Dendritic cell treated with granulocyte-macrophage colony-stimulating factor and Interleukin-4, amounts not matched to agents 40 ng/mL and 50 ng/mL, for 4 days (primary cell): Measurements from ENCODE around the gene PTH1R.

ENCODE experiments used
- H3K27ac Mint-ChIP-seq: one replicate; pipeline ENCODE4 v1.8.0; 2022; ENCODE audit warnings: mild to moderate bottlenecking, mixed read lengths
- H3K27me3 Mint-ChIP-seq: one replicate; pipeline ENCODE4 v1.8.0; 2022; ENCODE audit warnings: mild to moderate bottlenecking, mixed read lengths
- H3K36me3 Mint-ChIP-seq: one replicate; pipeline ENCODE4 v1.8.0; 2022; ENCODE audit warnings: low read depth, mixed read lengths
- H3K4me1 Mint-ChIP-seq: one replicate; pipeline ENCODE4 v1.8.0; 2022; ENCODE audit warnings: low read depth, mixed read lengths
- H3K4me3 Mint-ChIP-seq: one replicate; pipeline ENCODE4 v1.8.0; 2022; ENCODE audit warnings: mild to moderate bottlenecking, moderate library complexity, mixed read lengths
- H3K9me3 Mint-ChIP-seq: one replicate; pipeline ENCODE4 v1.8.0; 2022; ENCODE audit warnings: mixed read lengths
- intact Hi-C: fragments of 100-400 bp; cut with micrococcal nuclease; formaldehyde crosslinking; loops from one replicate; pipeline ENCODE4 v1.15.0; 2022

Gene PTH1R

GRCh38 chr3:46877406-46878125 lies at the start of gene PTH1R:
PTH1R (plus strand) TSS chr3:46877721; CDS start chr3:46883560, 5,839 bp downstream.
- intact Hi-C loops: no loop called here
- Mint-ChIP-seq H3K27ac (no peak within 1 kb of the TSS), H3K36me3 (no peaks in the 10 kb centered on the region), H3K4me1 (peaks cover 20% of the 10 kb centered on the region), H3K9me3 (no peaks in the 10 kb centered on the region), H3K4me3 (no peak within 1 kb of the TSS), H3K27me3 (peaks cover 72% of the 10 kb centered on the region)

GRCh38 chr3:46829699-46830208 lies 47.8 kb upstream of the PTH1R start:
- H3K9me3 Mint-ChIP-seq: no peaks in the 10 kb centered on the region
- H3K27ac Mint-ChIP-seq: no peak overlapping the region
- no peaks in the 10 kb centered on the region for H3K4me1 Mint-ChIP-seq
- no peaks in the 10 kb centered on the region for H3K36me3 Mint-ChIP-seq
- intact Hi-C loops: no loop called here
- H3K27me3 Mint-ChIP-seq: peaks cover 5% of the 10 kb centered on the region
- no peak overlapping the region for H3K4me3 Mint-ChIP-seq

GRCh38 chr3:46830801-46831200 lies 46.7 kb upstream of the PTH1R start:
- Mint-ChIP-seq H3K27me3 (peaks cover 5% of the 10 kb centered on the region), H3K4me1 (no peaks in the 10 kb centered on the region), H3K9me3 (no peaks in the 10 kb centered on the region), H3K4me3 (no peak overlapping the region), H3K27ac (no peak overlapping the region), H3K36me3 (no peaks in the 10 kb centered on the region)
- intact Hi-C loops: no loop called here

- Mint-ChIP-seq H3K27ac (no peak overlapping the region), H3K27me3 (peaks cover 3% of the 10 kb centered on the region)
Measured at GRCh38 chr3:46831316-46831715, 46.2 kb upstream of the PTH1R start.

GRCh38 chr3:46831841-46832240 lies 45.7 kb upstream of the PTH1R start:
- no peaks in the 10 kb centered on the region for H3K36me3 Mint-ChIP-seq
- no peaks in the 10 kb centered on the region for H3K27me3 Mint-ChIP-seq
- intact Hi-C loops: no loop called here
- no peak overlapping the region for H3K27ac Mint-ChIP-seq
- no peak overlapping the region for H3K4me3 Mint-ChIP-seq
- H3K4me1 Mint-ChIP-seq: no peaks in the 10 kb centered on the region
- no peaks in the 10 kb centered on the region for H3K9me3 Mint-ChIP-seq

More at GRCh38 chr3:46831316-46831715, 46.2 kb upstream of the PTH1R start:
- Mint-ChIP-seq H3K36me3 (no peaks in the 10 kb centered on the region), H3K4me1 (no peaks in the 10 kb centered on the region), H3K9me3 (no peaks in the 10 kb centered on the region), H3K4me3 (no peak overlapping the region)
- intact Hi-C loops: no loop called here

- peaks cover 14% of the 10 kb centered on the region for H3K9me3 Mint-ChIP-seq
- H3K27me3 Mint-ChIP-seq: peaks cover 2% of the 10 kb centered on the region
- no peaks in the 10 kb centered on the region for H3K4me1 Mint-ChIP-seq
- H3K36me3 Mint-ChIP-seq: no peaks in the 10 kb centered on the region
- no peak overlapping the region for H3K27ac Mint-ChIP-seq
- no peak overlapping the region for H3K4me3 Mint-ChIP-seq
- intact Hi-C loops: no loop called here
Measured at GRCh38 chr3:46833346-46834300, 43.9 kb upstream of the PTH1R start.

GRCh38 chr3:46835054-46835453 lies 42.5 kb upstream of the PTH1R start:
- no peak overlapping the region for H3K4me3 Mint-ChIP-seq
- H3K36me3 Mint-ChIP-seq: no peaks in the 10 kb centered on the region
- no peaks in the 10 kb centered on the region for H3K4me1 Mint-ChIP-seq
- peaks cover 27% of the 10 kb centered on the region for H3K9me3 Mint-ChIP-seq
- no peak overlapping the region for H3K27ac Mint-ChIP-seq
- peaks cover 2% of the 10 kb centered on the region for H3K27me3 Mint-ChIP-seq
- intact Hi-C loops: no loop called here

GRCh38 chr3:46835491-46835890 lies 42.0 kb upstream of the PTH1R start:
- H3K27ac Mint-ChIP-seq: no peak overlapping the region
- H3K4me3 Mint-ChIP-seq: no peak overlapping the region
- no peaks in the 10 kb centered on the region for H3K36me3 Mint-ChIP-seq
- intact Hi-C loops: no loop called here
- H3K9me3 Mint-ChIP-seq: peaks cover 31% of the 10 kb centered on the region
- peaks cover 2% of the 10 kb centered on the region for H3K27me3 Mint-ChIP-seq
- no peaks in the 10 kb centered on the region for H3K4me1 Mint-ChIP-seq

- Mint-ChIP-seq H3K9me3 (peaks cover 47% of the 10 kb centered on the region), H3K4me3 (no peak overlapping the region), H3K36me3 (no peaks in the 10 kb centered on the region), H3K27ac (no peak overlapping the region), H3K4me1 (no peaks in the 10 kb centered on the region), H3K27me3 (peaks cover 10% of the 10 kb centered on the region)
- intact Hi-C loops: no loop called here
Measured at GRCh38 chr3:46838301-46838700, 39.2 kb upstream of the PTH1R start.

- Mint-ChIP-seq H3K27me3 (peaks cover 26% of the 10 kb centered on the region), H3K9me3 (peaks cover 47% of the 10 kb centered on the region), H3K36me3 (no peaks in the 10 kb centered on the region), H3K4me3 (no peak overlapping the region), H3K4me1 (peaks cover 6% of the 10 kb centered on the region), H3K27ac (no peak overlapping the region)
- intact Hi-C loops: no loop called here
Measured at GRCh38 chr3:46840491-46840890, 37.0 kb upstream of the PTH1R start.

GRCh38 chr3:46843508-46843907 lies 34.0 kb upstream of the PTH1R start:
- Mint-ChIP-seq H3K27me3 (peaks cover 46% of the 10 kb centered on the region), H3K27ac (no peak overlapping the region), H3K36me3 (no peaks in the 10 kb centered on the region), H3K9me3 (peaks cover 34% of the 10 kb centered on the region), H3K4me3 (no peak overlapping the region), H3K4me1 (peaks cover 16% of the 10 kb centered on the region)
- intact Hi-C loops: no loop called here

- Mint-ChIP-seq H3K27me3 (peaks cover 46% of the 10 kb centered on the region), H3K36me3 (no peaks in the 10 kb centered on the region), H3K9me3 (peaks cover 25% of the 10 kb centered on the region), H3K27ac (no peak overlapping the region), H3K4me1 (peaks cover 16% of the 10 kb centered on the region), H3K4me3 (no peak overlapping the region)
- intact Hi-C loops: no loop called here
Measured at GRCh38 chr3:46844397-46844796, 33.1 kb upstream of the PTH1R start.

- Mint-ChIP-seq H3K27ac (no peak overlapping the region), H3K27me3 (peaks cover 46% of the 10 kb centered on the region), H3K36me3 (no peaks in the 10 kb centered on the region), H3K4me3 (peak overlapping the region; percentile 77), H3K9me3 (peaks cover 22% of the 10 kb centered on the region), H3K4me1 (peaks cover 16% of the 10 kb centered on the region)
- intact Hi-C loops: no loop called here
Measured at GRCh38 chr3:46844881-46845312, 32.6 kb upstream of the PTH1R start.

- H3K9me3 Mint-ChIP-seq: peaks cover 17% of the 10 kb centered on the region
- H3K4me1 Mint-ChIP-seq: peaks cover 16% of the 10 kb centered on the region
- no peaks in the 10 kb centered on the region for H3K36me3 Mint-ChIP-seq
- H3K27ac Mint-ChIP-seq: peak overlapping the region; percentile 66
- H3K4me3 Mint-ChIP-seq: peak overlapping the region; percentile 77
- intact Hi-C loops: no loop called here
- peaks cover 46% of the 10 kb centered on the region for H3K27me3 Mint-ChIP-seq
Measured at GRCh38 chr3:46845397-46845859, 32.1 kb upstream of the PTH1R start.
